Activated CD4-positive, alpha-beta T cell treated with anti-CD3 and anti-CD28 coated beads, Interleukin-2, amount 10 ng/mL, durations not matched to agents 24 days and 14 days (primary cell): ENCODE results near the gene PLIN4. TPM values are rescaled to one million over a fixed set of nuclear protein-coding genes. Genes with fewer than 3 reads are reported as not detected.

Source experiments
- DNase-seq: peaks from one replicate; pipeline ENCODE4 v3.0.0; 2022
- H3K27ac Mint-ChIP-seq: one replicate; pipeline ENCODE4 v1.8.0; 2022; ENCODE audit warnings: mild to moderate bottlenecking, mixed read lengths
- H3K27me3 Mint-ChIP-seq: one replicate; pipeline ENCODE4 v1.8.0; 2022; ENCODE audit warnings: mixed read lengths
- H3K36me3 Mint-ChIP-seq: one replicate; pipeline ENCODE4 v1.8.0; 2022; ENCODE audit warnings: low read depth, mild to moderate bottlenecking, mixed read lengths
- H3K4me1 Mint-ChIP-seq: one replicate; pipeline ENCODE4 v1.8.0; 2021; ENCODE audit warnings: mixed read lengths
- H3K4me3 Mint-ChIP-seq: one replicate; pipeline ENCODE4 v1.8.0; 2022; ENCODE audit warnings: mild to moderate bottlenecking, moderate library complexity, mixed read lengths
- H3K9me3 Mint-ChIP-seq: one replicate; pipeline ENCODE4 v1.8.0; 2021; ENCODE audit warnings: mixed read lengths
- intact Hi-C: fragments of 100-400 bp; cut with micrococcal nuclease; formaldehyde crosslinking; loops from one replicate; pipeline ENCODE4 v1.15.1; 2023
- total RNA-seq: library from RNA; stranded (reverse); gene quantifications from 2 replicates; pipeline ENCODE4 v1.2.3, GENCODE V29; 2022

The PLIN4 gene
- total RNA-seq, 1 donor from 2014 or later: not detected

DNA sequence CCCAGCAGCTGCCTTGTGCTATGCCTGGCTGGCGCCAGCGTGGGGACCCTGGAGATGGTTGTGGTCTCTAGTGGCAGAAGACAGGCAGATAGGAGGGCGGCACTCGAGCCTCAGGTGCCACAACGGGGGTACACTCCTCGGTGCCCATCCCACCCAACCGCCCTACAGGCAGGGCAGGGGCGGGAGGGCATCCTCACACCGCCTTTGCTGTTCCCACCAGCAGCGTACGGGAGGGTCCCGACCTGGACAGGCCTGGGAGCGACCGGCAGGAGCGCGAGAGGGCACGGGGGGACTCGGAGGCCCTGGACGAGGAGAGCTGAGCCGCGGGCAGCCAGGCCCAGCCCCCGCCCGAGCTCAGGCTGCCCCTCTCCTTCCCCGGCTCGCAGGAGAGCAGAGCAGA, 16.6 kb downstream of the PLIN4 start:
- Mint-ChIP-seq H3K4me3 (no peak overlapping the region), H3K9me3 (no peaks in the 10 kb centered on the region), H3K4me1 (peaks cover 7% of the 10 kb centered on the region), H3K27ac (no peak overlapping the region), H3K36me3 (peaks cover 18% of the 10 kb centered on the region), H3K27me3 (no peaks in the 10 kb centered on the region)
- DNase-seq: no peak
- intact Hi-C loops: no loop called here

DNA sequence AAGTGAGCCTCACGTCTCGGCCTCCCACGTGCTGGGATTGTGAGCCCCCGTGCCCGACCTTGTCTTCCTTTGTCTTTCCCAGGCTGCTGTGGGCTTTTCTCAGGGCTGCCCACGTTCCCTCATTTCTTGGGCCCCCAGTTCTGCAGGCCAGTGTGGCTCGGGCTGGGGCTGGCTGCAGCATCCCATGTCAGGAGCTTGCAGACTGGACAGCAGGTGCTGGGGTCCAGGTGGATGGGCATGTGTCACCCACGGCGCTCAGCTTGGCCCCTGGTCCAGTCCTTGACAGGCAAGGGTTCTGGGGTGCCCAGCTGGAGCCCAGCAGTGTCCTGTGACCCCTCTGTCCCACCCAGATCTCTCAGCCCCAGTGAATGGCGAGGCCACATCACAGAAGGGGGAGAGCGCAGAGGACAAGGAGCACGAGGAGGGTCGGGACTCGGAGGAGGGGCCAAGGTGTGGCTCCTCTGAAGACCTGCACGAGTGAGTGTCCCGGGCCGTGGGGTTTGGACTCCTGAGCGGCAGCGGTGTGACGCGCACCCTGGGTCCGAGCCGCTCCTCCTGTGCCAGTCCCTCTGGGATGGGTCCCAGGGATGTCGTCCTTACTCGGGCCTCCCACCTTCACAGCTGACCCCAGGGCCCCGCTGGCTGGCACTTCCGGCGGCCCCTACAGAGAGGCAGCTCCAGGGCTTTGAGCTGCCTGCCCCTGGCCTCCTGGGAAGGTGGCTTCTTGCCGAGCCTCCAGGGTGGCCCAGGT, 17.3 kb downstream of the PLIN4 start:
- H3K27me3 Mint-ChIP-seq: no peaks in the 10 kb centered on the region
- no peak overlapping the region for H3K27ac Mint-ChIP-seq
- H3K4me3 Mint-ChIP-seq: no peak overlapping the region
- DNase-seq: no peak
- peaks cover under 1% of the 10 kb centered on the region for H3K4me1 Mint-ChIP-seq
- intact Hi-C loops: no loop called here
- peaks cover 14% of the 10 kb centered on the region for H3K36me3 Mint-ChIP-seq
- H3K9me3 Mint-ChIP-seq: no peaks in the 10 kb centered on the region

DNA sequence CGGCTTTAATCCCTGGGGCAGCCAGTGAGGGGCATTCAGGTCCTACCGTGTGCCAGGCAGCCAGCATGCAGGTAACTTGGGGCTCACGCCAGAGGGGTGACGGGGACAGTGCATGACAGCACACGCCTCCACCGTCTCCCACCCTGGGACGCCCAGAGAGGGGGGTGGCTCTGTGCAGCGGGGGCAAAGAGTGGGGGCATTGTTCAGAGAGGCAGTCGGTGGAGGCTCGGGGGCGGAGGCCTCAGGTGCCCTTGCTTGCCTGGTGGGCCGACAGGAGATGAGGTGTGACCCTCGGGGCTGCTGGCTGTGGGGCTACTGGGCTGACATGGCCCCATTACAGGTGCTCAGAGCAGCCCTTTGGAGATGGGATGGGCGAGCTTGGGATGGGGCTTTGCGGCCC, 18.4 kb downstream of the PLIN4 start:
- Mint-ChIP-seq H3K4me1 (no peaks in the 10 kb centered on the region), H3K27ac (no peak overlapping the region), H3K36me3 (peaks cover 15% of the 10 kb centered on the region), H3K27me3 (no peaks in the 10 kb centered on the region), H3K4me3 (no peak overlapping the region), H3K9me3 (no peaks in the 10 kb centered on the region)
- intact Hi-C loops: no loop called here
- DNase-seq: no peak

DNA sequence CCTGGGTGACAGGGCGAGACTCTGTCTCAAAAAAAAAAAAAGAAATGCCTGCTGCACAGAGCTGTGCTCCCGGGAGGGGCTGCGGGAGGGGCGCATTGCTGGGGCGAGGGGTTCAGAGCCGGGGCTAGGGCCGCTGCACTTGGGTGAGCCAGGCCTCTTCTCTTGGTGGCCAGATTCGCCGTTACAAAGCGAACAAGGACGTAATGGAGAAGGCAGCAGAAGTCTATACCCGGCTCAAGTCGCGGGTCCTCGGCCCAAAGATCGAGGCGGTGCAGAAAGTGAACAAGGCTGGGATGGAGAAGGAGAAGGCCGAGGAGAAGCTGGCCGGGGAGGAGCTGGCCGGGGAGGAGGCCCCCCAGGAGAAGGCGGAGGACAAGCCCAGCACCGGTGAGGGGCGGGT, 19.0 kb downstream of the PLIN4 start:
- Mint-ChIP-seq H3K9me3 (no peaks in the 10 kb centered on the region), H3K27ac (no peak overlapping the region), H3K4me1 (no peaks in the 10 kb centered on the region), H3K27me3 (no peaks in the 10 kb centered on the region), H3K36me3 (peaks cover 18% of the 10 kb centered on the region), H3K4me3 (no peak overlapping the region)
- intact Hi-C loops: no loop called here
- DNase-seq: no peak

DNA sequence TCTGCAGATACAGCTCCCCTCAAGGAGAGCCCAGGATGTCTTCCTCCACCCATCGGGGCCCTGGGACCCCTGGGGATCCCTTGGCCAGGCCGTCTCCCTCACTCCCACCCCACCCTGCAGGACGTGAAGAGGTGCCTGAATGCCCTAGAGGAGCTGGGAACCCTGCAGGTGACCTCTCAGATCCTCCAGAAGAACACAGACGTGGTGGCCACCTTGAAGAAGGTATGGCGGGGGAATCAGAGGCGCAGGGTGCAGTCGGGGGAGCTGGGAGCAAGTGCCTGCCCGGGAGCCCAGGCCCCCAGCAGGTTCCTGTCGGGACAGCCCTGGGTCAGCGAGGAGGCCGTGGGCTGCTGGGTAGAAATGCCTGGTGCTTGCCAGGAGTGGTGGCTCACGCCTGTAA, 19.6 kb downstream of the PLIN4 start:
- Mint-ChIP-seq H3K4me3 (no peak overlapping the region), H3K9me3 (no peaks in the 10 kb centered on the region), H3K36me3 (peaks cover 18% of the 10 kb centered on the region), H3K27ac (no peak overlapping the region), H3K4me1 (no peaks in the 10 kb centered on the region), H3K27me3 (no peaks in the 10 kb centered on the region)
- intact Hi-C loops: no loop called here
- no peak for DNase-seq

DNA sequence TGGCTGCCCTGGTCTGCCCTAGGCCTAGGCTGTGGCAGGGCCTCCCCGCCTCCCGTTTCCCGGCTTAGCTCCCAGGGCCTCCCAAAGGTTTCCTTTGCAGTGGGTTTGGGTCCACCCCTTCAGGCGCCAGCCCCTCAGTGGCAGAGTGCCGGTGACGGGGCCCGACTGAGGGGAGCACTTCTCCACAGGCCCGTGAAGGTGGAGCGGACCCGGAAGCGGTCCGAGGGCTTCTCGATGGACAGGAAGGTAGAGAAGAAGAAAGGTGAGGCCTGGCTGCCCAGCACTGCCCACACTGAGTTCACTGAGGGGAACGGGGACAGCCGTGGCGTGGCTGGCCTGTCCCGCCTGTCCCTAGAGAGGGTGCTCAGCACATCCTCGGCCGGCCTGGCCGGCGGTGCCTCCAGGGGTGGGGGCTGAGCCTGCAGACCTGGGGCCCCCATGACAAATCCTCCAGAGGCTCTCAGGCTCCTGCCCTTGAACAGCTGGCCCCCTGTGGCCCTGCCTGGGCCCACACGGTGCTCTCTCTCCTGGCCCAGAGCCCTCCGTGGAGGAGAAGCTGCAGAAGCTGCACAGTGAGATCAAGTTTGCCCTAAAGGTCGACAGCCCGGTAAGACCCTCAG, 20.4 kb downstream of the PLIN4 start:
- H3K27ac Mint-ChIP-seq: no peak overlapping the region
- no peaks in the 10 kb centered on the region for H3K9me3 Mint-ChIP-seq
- DNase-seq: no peak
- H3K4me3 Mint-ChIP-seq: no peak overlapping the region
- no peaks in the 10 kb centered on the region for H3K27me3 Mint-ChIP-seq
- H3K4me1 Mint-ChIP-seq: no peaks in the 10 kb centered on the region
- intact Hi-C loops: no loop called here
- peaks cover 18% of the 10 kb centered on the region for H3K36me3 Mint-ChIP-seq

DNA sequence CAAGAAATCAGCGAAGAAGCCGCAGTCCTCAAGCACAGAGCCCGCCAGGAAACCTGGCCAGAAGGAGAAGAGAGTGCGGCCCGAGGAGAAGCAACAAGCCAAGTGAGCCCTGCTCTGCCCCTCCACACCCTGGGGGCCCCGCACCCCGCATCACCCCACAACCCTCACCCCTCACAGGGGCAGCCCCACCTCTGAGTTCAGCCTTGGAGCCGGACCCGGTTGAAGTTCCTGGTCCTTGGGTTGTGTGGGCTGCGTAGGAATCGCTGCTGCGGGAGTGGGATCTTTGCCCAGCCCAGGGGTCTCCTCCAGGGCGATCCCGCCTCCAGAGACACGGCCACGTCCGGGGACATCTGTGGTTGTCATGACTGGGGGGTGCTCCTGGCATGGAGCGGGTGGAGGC, 22.0 kb downstream of the PLIN4 start:
- no peaks in the 10 kb centered on the region for H3K4me1 Mint-ChIP-seq
- H3K27ac Mint-ChIP-seq: no peak overlapping the region
- H3K4me3 Mint-ChIP-seq: no peak overlapping the region
- peaks cover 16% of the 10 kb centered on the region for H3K36me3 Mint-ChIP-seq
- H3K9me3 Mint-ChIP-seq: no peaks in the 10 kb centered on the region
- intact Hi-C loops: no loop called here
- no peaks in the 10 kb centered on the region for H3K27me3 Mint-ChIP-seq
- DNase-seq: no peak

DNA sequence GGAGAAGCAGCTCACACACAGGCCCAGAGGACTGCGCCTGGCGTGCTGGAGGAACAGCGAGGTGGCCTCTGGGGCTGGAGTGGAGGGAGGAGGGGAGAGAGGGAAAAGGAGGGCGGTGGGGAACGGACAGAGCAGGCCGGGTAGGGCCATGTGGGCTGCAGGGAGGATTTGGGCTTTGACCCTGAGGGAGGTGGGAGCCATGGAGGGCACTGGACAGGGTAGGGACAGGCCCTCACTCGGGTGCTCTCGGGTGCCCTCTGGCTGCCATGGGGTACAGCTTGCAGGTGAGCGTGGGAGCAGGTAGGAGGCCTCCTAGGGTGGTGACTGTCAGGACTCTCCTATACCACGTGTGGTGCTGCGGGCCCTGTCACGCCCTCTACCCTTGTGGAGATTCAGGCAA, 22.8 kb downstream of the PLIN4 start:
- Mint-ChIP-seq H3K36me3 (peaks cover 19% of the 10 kb centered on the region), H3K27ac (no peak overlapping the region)

DNA sequence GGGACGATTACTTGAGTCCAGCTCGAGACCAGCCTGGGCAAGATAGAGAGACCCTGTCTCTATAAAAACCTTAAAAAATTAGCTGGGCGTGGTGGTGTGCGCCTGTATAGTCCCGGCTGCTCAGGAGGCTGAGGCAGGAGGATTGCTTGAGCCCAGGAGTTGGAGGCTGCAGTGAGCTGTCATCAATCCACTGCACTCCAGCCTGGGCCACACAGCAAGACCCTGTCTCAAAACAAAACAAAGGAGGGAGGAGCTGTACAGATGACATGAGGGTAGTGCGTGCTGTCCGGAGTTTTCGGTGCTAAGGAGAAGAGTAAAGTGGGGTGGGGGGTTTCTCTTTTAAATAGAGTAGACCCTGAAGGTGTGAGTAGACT, 23.6 kb downstream of the PLIN4 start:
- H3K36me3 Mint-ChIP-seq: peaks cover 18% of the 10 kb centered on the region
- H3K27me3 Mint-ChIP-seq: no peaks in the 10 kb centered on the region
- intact Hi-C loops: no loop called here
- no peaks in the 10 kb centered on the region for H3K9me3 Mint-ChIP-seq
- peak overlapping the region; percentile 53 for H3K27ac Mint-ChIP-seq
- DNase-seq: no peak
- no peaks in the 10 kb centered on the region for H3K4me1 Mint-ChIP-seq
- no peak overlapping the region for H3K4me3 Mint-ChIP-seq

More for the DNA sequence above, 22.8 kb downstream of the PLIN4 start:
- Mint-ChIP-seq H3K27me3 (no peaks in the 10 kb centered on the region), H3K9me3 (no peaks in the 10 kb centered on the region), H3K4me3 (no peak overlapping the region), H3K4me1 (no peaks in the 10 kb centered on the region)
- DNase-seq: no peak
- intact Hi-C loops: no loop called here

DNA sequence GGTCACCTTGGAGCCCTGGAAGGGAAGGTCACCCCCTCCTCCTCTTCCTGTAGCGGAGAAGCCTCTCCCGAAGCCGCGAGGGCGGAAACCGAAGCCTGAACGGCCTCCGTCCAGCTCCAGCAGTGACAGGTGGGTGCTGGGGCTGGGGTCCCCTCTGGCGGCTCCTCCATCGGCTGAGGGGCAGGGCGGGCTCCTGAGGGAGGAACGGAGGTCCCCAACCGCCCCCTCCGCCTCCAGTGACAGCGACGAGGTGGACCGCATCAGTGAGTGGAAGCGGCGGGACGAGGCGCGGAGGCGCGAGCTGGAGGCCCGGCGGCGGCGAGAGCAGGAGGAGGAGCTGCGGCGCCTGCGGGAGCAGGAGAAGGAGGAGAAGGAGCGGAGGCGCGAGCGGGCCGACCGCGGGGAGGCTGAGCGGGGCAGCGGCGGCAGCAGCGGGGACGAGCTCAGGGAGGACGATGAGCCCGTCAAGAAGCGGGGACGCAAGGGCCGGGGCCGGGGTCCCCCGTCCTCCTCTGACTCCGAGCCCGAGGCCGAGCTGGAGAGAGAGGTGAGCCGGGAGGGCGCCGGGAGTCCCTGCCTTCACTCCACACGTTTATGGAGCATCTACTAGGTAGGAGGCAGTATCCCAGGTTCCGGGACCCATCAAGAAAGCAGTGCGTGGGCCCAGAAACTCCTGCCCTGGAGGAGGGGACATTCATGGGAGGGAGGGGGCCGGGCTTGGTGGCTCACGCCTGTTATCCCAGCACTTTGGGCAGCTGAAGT, 24.2 kb downstream of the PLIN4 start:
- Mint-ChIP-seq H3K36me3 (peaks cover 17% of the 10 kb centered on the region), H3K27me3 (no peaks in the 10 kb centered on the region), H3K9me3 (no peaks in the 10 kb centered on the region), H3K27ac (no peak overlapping the region), H3K4me3 (no peak overlapping the region), H3K4me1 (no peaks in the 10 kb centered on the region)
- intact Hi-C loops: no loop called here
- no peak for DNase-seq

DNA sequence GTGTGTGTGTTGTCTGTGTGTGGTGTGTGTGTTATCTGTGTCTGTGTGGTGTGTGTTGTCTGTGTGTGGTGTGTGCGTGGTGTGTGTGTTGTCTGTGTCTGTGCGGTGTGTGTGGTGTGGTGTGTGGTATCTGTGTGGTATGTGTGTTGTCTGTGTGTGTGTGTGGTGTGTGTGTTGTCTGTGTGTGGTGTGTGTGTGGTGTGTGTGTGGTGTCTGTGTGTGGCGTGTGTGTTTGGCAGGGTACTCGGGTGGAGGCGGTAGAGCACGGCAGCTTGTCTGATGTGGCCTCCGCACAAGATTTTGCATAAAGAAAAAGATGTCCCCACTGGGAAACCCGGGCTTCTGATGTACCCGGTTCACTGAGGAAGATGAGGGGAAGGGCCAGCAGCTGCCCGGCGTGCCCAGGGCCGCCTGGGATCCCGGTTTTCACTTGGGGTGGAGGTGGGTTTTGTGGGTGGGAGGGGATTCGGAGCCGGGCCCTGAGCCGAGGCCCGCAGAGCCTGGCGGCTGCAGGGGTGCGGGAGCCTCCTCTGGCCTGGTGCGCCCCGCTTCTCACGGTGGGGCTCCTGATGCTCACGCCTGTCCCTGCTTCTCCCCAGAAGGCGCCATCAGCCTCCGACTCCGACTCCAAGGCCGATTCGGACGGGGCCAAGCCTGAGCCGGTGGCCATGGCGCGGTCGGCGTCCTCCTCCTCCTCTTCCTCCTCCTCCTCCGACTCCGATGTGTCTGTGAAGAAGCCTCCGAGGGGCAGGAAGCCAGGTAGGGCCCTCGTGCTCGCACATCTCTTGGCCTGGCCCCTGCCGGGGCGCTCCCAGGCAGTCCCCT, 25.0 kb downstream of the PLIN4 start:
- intact Hi-C loops: no loop called here
- no peak overlapping the region for H3K27ac Mint-ChIP-seq
- no peak for DNase-seq

DNA sequence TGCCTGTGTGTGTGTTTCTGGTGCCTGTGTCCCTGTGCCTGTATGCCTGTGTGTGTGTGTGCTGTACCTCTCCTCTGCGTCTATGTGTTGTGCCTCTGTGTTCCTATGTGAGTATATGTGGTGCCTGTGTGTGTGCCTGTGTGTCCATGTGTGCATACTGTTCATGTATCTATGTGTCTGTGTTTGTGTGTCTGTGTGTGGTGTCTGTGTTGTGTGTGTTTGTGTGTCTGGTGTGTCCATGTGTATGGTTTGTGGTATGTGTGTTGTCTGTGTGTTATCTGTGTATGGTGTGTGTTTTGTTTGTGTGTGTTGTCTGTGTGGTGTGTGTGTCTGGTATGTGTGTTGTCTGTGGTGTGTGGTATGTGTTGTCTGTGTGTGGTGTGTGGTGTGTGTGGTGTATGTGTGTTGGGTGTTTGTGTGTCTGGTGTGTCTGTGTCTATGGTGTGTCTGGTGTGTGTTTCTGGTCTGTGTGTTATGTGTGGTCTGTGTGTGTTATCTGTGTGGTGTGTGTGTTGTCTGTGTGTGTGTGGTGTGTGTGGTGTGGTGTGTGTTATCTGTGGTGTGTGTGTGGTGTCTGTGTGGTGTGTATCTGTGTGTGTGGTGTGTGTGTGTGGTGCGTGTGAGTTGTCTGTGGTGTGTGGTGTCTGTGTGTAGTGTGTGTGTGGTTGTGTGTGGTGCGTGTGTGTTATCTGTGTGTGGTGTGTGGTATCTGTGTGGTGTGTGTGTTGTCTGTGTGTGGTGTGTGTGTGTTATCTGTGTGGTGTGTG, 25.8 kb downstream of the PLIN4 start:
- H3K36me3 Mint-ChIP-seq: peaks cover 21% of the 10 kb centered on the region
- H3K4me3 Mint-ChIP-seq: no peak overlapping the region
- no peaks in the 10 kb centered on the region for H3K9me3 Mint-ChIP-seq
- intact Hi-C loops: no loop called here
- no peak for DNase-seq
- no peaks in the 10 kb centered on the region for H3K27me3 Mint-ChIP-seq
- no peak overlapping the region for H3K27ac Mint-ChIP-seq
- no peaks in the 10 kb centered on the region for H3K4me1 Mint-ChIP-seq

More for the DNA sequence above, 25.0 kb downstream of the PLIN4 start:
- Mint-ChIP-seq H3K4me3 (no peak overlapping the region), H3K27me3 (no peaks in the 10 kb centered on the region), H3K9me3 (no peaks in the 10 kb centered on the region), H3K4me1 (no peaks in the 10 kb centered on the region), H3K36me3 (peaks cover 20% of the 10 kb centered on the region)

DNA sequence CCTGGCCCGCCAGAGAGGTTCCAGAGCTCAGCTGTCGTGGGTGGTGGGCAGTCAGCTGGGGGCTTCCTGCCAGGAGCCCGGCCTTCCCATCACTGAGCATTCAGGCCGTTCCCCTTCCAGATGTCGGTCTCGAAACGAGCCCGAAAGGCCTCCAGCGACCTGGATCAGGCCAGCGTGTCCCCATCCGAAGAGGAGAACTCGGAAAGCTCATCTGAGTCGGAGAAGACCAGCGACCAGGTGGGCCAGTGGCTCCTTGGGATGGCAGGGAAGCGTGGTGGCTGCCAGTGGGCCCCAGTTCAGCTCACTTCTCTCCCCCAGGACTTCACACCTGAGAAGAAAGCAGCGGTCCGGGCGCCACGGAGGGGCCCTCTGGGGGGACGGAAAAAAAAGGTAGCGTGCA, 26.8 kb downstream of the PLIN4 start:
- Mint-ChIP-seq H3K9me3 (no peaks in the 10 kb centered on the region), H3K27me3 (no peaks in the 10 kb centered on the region), H3K4me3 (no peak overlapping the region), H3K36me3 (peaks cover 27% of the 10 kb centered on the region), H3K4me1 (no peaks in the 10 kb centered on the region), H3K27ac (no peak overlapping the region)
- intact Hi-C loops: no loop called here
- DNase-seq: no peak
